HUDEP-2 (cell line): ENCODE measurements around the gene DCBLD2.
A peak's percentile ranks its signal among the peaks of the same experiment; 100 is the strongest.

Experiments used
- DNase-seq, 76 experiments: peaks; one replicate each; lab custom pipeline; 2025; ENCODE audit not compliant: unreplicated experiment in 76 of 76; lab: John Stamatoyannopoulos, UW

Gene DCBLD2

DNA sequence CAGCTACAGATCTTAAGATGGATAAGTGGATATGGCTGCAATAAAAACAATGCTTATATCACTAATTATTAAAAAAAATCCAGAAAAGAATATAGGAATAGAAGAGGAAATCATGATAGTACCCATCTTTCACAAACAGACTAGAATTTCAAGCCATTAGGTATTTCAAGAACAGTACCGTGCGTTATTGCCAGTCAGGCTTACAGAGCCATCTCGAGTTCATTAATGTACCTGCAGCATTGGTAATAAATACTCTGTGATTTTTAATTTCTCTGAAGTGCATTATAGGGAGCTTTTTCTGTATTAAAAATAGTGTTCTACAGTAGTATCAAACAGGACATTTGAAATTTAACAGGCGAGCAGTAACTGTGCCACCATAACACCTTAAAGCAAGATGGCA, 102.7 kb downstream of the DCBLD2 start:
- no peak for DNase-seq

DNA sequence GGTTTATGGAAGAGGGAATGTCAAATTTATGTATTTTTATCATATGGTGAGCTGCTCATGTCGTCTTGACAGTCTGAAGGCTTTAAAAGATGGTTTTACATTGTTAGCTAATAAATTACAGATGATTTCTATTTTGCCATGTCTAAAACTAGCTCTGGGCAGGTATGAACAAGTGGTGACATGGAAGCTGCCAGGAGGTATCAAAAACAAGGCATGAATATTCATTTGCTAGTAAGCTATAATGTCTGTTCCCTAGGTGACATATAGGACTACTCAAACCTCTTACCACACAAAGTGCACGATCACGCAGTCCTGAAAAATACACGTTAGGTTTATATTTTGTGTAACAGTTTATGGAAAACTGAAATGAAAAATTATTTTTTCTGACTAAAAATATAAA, 103.6 kb downstream of the DCBLD2 start:
- no peak for DNase-seq

- DNase-seq, result no peak
Observed at GRCh38 chr3:98796334-98796733, 105.2 kb downstream of the DCBLD2 start.

DNA sequence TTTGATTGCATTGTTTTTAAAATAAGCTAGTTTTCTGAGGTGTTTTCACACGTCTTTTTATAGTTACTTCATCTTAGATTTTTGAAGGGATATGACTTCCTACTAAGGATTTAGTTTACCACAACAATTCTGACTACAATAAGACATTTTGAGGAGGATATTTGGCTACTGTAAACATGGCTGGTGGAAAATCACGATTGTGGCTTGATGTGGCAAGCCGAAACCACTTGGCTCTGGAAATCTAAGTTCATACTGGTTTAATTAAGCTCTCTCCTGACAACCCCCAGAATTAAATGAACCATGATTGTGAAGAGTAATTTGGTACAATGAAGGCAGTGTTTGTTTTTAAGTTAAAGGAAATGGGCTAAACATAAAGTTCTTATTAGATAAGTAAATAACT, 107.5 kb downstream of the DCBLD2 start:
- no peak for DNase-seq

GRCh38 chr3:98791341-98792325, 109.9 kb downstream of the DCBLD2 start:
- DNase-seq, result no peak

- DNase-seq, result peak in 10 of 76 experiments; percentile 1 to 19 (median 4)
Observed at GRCh38 chr3:98788651-98789050, 112.8 kb downstream of the DCBLD2 start.

- no peak for DNase-seq
Observed at GRCh38 chr3:98787181-98787580, 114.3 kb downstream of the DCBLD2 start.

- DNase-seq, result no peak
Observed at GRCh38 chr3:98786364-98787006, 115.0 kb downstream of the DCBLD2 start.

- no peak for DNase-seq
Observed at GRCh38 chr3:98784666-98785600, 116.6 kb downstream of the DCBLD2 start.

DNA sequence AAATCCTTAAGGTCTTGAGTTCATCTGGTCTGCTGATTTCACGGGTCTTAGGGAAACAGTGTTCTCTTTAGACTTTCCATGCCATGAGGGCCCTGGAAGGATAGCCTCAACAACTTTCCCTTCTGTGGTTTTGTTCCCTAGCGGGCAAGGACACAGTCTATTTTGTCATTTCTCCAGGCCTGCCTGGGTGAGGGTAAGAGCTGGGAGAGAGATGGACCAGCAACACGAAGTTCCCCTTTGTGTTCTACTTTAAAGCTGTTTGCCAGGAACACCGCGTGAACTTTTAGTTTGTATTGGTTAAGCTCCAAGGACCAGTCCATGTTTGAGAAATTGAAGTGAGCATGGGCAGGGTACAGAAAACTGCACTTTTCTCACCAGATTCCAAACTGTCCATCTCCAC, 117.5 kb downstream of the DCBLD2 start:
- DNase-seq, result no peak

- no peak for DNase-seq
Observed at GRCh38 chr3:98782824-98783500, 118.5 kb downstream of the DCBLD2 start.

- no peak for DNase-seq
Observed at GRCh38 chr3:98780343-98780742, 121.2 kb downstream of the DCBLD2 start.

GRCh38 chr3:98779541-98780335, 121.8 kb downstream of the DCBLD2 start:
- DNase-seq, result no peak

- no peak for DNase-seq
Observed at GRCh38 chr3:98778852-98779413, 122.6 kb downstream of the DCBLD2 start.

DNA sequence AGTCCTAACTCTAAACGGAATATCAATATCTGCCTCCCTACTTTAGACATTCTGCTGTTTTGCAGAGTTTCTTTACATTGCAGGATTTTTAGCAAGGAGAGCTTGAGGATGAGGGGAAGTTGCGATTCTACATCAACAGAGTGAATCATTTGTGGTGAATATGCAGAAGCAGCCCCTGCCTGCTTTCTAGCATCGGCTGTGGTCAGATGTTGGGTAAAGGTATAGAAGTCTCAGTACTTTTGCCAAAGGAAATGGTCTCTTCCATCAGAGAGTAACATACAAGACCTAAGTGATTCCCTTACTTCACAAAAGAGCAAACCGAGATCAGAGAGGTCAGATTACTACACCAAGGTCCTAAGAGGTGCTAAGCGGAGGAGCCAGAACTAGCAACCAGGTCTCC, 123.1 kb downstream of the DCBLD2 start:
- no peak for DNase-seq

GRCh38 chr3:98777801-98778220, 123.7 kb downstream of the DCBLD2 start:
- DNase-seq, result no peak

- DNase-seq, result no peak
Observed at GRCh38 chr3:98777286-98777685, 124.2 kb downstream of the DCBLD2 start.

GRCh38 chr3:98776140-98776493, 125.4 kb downstream of the DCBLD2 start:
- no peak for DNase-seq

GRCh38 chr3:98775459-98776139, 125.9 kb downstream of the DCBLD2 start:
- DNase-seq, result no peak
